Upper lobe of right lung (tissue), 1 donor: ENCODE data around the gene KIT. TPM values are rescaled to one million over a fixed set of nuclear protein-coding genes. Genes with fewer than 3 reads are reported as not detected.
"Not testable (repeated sequence)": the region's sequence is repeated elsewhere in the genome, so short reads cannot be mapped to it uniquely, and the experiment has no call there.

ENCODE experiments used
- ATAC-seq: fragments of 200-7000 bp; cut with Tn5 transposase; one replicate; pipeline ENCODE4 v1.9.1; 2020; ENCODE audit warnings: mild to moderate bottlenecking, moderate library complexity
- DNase-seq: peaks from one replicate; pipeline ENCODE4 v3.0.0-alpha.2; 2020
- H3K27ac ChIP-seq: fragments of 200-600 bp; one replicate; pipeline ENCODE4 v1.8.0; 2022
- H3K27me3 ChIP-seq: fragments of 200-600 bp; one replicate; pipeline ENCODE4 v1.8.0; 2022; ENCODE audit warnings: mild to moderate bottlenecking
- H3K36me3 ChIP-seq: fragments of 200-600 bp; one replicate; pipeline ENCODE4 v1.8.0; 2022
- H3K4me1 ChIP-seq: fragments of 200-600 bp; one replicate; pipeline ENCODE4 v1.8.0; 2022
- H3K4me3 ChIP-seq: fragments of 200-600 bp; one replicate; pipeline ENCODE4 v1.8.0; 2022; ENCODE audit warnings: mild to moderate bottlenecking
- H3K9me3 ChIP-seq: fragments of 200-600 bp; one replicate; pipeline ENCODE4 v1.8.0; 2022
- CTCF ChIP-seq: fragments of 200-600 bp; IDR thresholded peaks from one replicate; pipeline ENCODE4 v1.8.0; 2022; ENCODE audit warnings: antibody characterized with exemption
- intact Hi-C: fragments of 100-400 bp; cut with DNase I; formaldehyde crosslinking; loops from one replicate; pipeline ENCODE4 v1.11.0; 2022
- total RNA-seq: library from RNA; stranded (reverse); fragmentation: NEBNext Ultra II Directional; extraction: Animal tissue kit (Norgen Biotek cat#: 25700); gene quantifications from one replicate; pipeline ENCODE4 v1.2.1, GENCODE V29; 2021
- donor health status: DM: no; HTN: yes; CAD: no; lungs with severe emphysema.

KIT gene
- total RNA-seq, 1 donor from 2014 or later, result 33.3 TPM

DNA sequence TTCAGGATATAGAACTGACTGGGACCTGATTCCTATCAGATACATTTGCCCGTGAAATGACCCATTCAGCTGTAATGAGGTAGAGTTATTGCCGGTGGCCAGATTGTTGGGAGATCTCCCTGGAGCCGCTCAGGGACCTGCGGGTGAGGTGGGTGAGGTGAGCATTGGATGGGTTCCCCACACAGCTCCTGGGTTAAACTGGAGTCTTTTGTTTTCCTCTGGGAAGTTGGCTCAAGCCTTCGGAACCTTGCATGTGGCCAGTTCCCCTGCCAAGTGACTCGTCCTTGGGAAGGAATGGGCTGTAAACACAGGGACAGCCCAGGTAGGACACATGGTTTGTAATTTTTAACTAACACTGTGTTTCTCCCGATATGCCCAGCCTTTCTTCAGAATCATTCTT, 31.6 kb upstream of the KIT start:
- Histone ChIP-seq H3K4me3 (no peak overlapping the region), H3K27me3 (no peaks in the 10 kb centered on the region), H3K36me3 (no peaks in the 10 kb centered on the region), H3K9me3 (no peaks in the 10 kb centered on the region), H3K27ac (no peak overlapping the region), H3K4me1 (no peaks in the 10 kb centered on the region)
- ATAC-seq, result no peak
- intact Hi-C loops, result no loop called here
- DNase-seq, result no peak
- no peak for TF ChIP-seq CTCF

DNA sequence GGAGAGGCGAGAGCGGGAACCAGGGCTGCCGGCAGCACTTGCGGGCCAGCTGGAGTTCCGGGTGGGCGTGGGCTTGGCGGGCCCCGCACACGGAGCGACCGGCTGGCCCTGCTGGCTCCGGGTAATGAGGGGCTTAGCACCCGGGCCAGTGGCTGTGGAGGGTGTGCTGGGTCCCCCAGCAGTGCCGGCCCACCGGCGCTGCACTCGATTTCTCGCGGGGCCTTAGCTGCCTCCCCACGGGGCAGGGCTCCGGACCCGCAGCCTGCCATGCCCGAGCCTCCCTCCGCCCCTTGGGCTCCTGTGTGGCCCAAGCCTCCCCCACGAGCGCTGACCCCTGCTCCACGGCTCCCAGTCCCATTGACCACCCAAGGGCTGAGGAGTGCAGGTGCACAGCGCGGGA, 25.2 kb upstream of the KIT start:
- no peaks in the 10 kb centered on the region for H3K36me3 ChIP-seq
- ATAC-seq (no peak), DNase-seq (no peak)
- H3K27ac ChIP-seq, result no peak overlapping the region
- no peak for TF ChIP-seq CTCF
- H3K4me1 ChIP-seq, result no peaks in the 10 kb centered on the region
- no peak overlapping the region for H3K4me3 ChIP-seq
- no peaks in the 10 kb centered on the region for H3K9me3 ChIP-seq
- intact Hi-C loops, result no loop called here
- H3K27me3 ChIP-seq, result no peaks in the 10 kb centered on the region

- H3K4me3 ChIP-seq, DNase-seq, H3K9me3 ChIP-seq, H3K4me1 ChIP-seq, H3K27me3 ChIP-seq, H3K27ac ChIP-seq, intact Hi-C loops, H3K36me3 ChIP-seq, ATAC-seq: not testable (repeated sequence)
These were observed 24.5 kb upstream of the KIT start for GRCh38 chr4:54633102-54633740.

DNA sequence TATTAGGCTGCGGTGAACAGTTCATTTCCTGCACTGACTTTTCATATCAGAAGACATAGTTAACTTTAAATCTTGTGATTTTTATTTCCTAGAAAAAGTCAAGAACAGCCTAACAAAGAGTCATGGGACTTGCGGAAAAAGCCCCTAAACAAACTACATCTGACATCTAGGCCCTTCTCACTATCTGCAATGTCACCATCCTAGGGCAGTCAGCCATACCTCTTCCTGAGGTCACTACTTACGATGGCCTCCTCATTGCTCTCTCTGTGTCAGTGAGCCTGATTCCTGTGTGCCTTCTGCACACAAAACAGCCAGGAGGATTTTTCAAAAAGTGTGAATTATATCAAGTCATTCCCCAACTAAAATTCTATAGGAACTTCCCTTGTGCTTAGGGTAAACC, 22.4 kb upstream of the KIT start:
- Histone ChIP-seq H3K9me3 (no peaks in the 10 kb centered on the region), H3K27ac (no peak overlapping the region), H3K4me1 (no peaks in the 10 kb centered on the region), H3K36me3 (no peaks in the 10 kb centered on the region), H3K4me3 (no peak overlapping the region), H3K27me3 (no peaks in the 10 kb centered on the region)
- TF ChIP-seq CTCF, result no peak
- intact Hi-C loops, result no loop called here
- ATAC-seq (no peak), DNase-seq (no peak)

GRCh38 chr4:54637325-54637724, 20.4 kb upstream of the KIT start:
- Histone ChIP-seq H3K4me3 (no peak overlapping the region), H3K36me3 (no peaks in the 10 kb centered on the region), H3K27ac (no peak overlapping the region), H3K4me1 (no peaks in the 10 kb centered on the region), H3K9me3 (no peaks in the 10 kb centered on the region), H3K27me3 (no peaks in the 10 kb centered on the region)
- ATAC-seq (no peak), DNase-seq (no peak)
- no peak for TF ChIP-seq CTCF
- intact Hi-C loops, result no loop called here

- intact Hi-C loops, H3K27me3 ChIP-seq, H3K4me1 ChIP-seq, H3K36me3 ChIP-seq, H3K4me3 ChIP-seq, H3K9me3 ChIP-seq, DNase-seq, H3K27ac ChIP-seq, ATAC-seq: not testable (repeated sequence)
These were observed 16.7 kb upstream of the KIT start for GRCh38 chr4:54641101-54641500.

DNA sequence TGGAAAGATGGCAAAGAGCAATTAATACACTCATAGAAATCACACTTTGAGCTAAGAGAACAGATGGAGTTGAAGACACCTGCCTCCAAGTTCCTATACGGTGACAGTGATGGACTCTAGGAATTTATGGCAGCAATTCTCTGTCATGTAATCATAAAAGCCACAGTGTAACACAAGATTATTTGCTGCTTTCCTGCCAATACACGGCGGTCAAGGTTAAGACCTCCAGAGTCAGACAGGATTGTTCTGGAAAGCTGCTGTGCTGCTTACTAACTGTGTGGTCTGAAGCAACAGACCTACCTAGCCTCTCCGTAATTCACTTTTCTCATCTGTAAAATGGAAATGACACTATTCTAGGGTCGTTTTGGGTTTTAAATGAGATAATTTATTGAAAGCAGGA, 14.6 kb upstream of the KIT start:
- no peaks in the 10 kb centered on the region for H3K27me3 ChIP-seq
- no peak for DNase-seq
- intact Hi-C loops, result no loop called here

More for the DNA sequence above, 14.6 kb upstream of the KIT start:
- Histone ChIP-seq H3K36me3 (no peaks in the 10 kb centered on the region), H3K27ac (no peak overlapping the region), H3K9me3 (no peaks in the 10 kb centered on the region), H3K4me1 (no peaks in the 10 kb centered on the region), H3K4me3 (no peak overlapping the region)
- TF ChIP-seq CTCF, result no peak
- no peak for ATAC-seq
